Esophagus muscularis mucosa (tissue), 4 donors: ENCODE measurements around the gene LBX1. TPM values are rescaled to one million over a fixed set of nuclear protein-coding genes. Genes with fewer than 3 reads are reported as not detected.

ENCODE experiments used
- DNase-seq: peaks from one replicate; pipeline ENCODE4 v3.0.0-alpha.2; 2017; ENCODE audit errors: extremely low spot score
- H3K27ac ChIP-seq, 4 donors: fragments of 200-600 bp; sonication (generic); replicated peaks in 1 of 4; 1 replicate in 3 of 4; 2 replicates in 1 of 4; pipeline ENCODE4 v1.5.1; 2016 to 2019; ENCODE audit warnings: mild to moderate bottlenecking in 1 of 4
- H3K27me3 ChIP-seq, 4 donors: fragments of 200-600 bp; sonication (generic); one replicate each; pipeline versions ENCODE4 v1.5.1 to v1.6.0; 2016 to 2019
- H3K36me3 ChIP-seq, 4 donors: fragments of 200-600 bp; sonication (generic); one replicate each; pipeline ENCODE4 v1.5.1; 2016 to 2019
- H3K4me1 ChIP-seq, 4 donors: fragments of 200-600 bp; sonication (generic); one replicate each; pipeline ENCODE4 v1.5.1; 2016 to 2019
- H3K4me3 ChIP-seq, 4 donors: fragments of 200-600 bp; sonication (generic); 1 replicate in 2 of 4; 2 replicates in 2 of 4; pipeline ENCODE4 v1.5.1; 2016 to 2019; ENCODE audit warnings: mild to moderate bottlenecking in 4 of 4, moderate library complexity in 1 of 4
- H3K9me3 ChIP-seq, 4 donors: fragments of 200-600 bp; sonication (generic); 1 replicate in 3 of 4; 2 replicates in 1 of 4; pipeline ENCODE4 v1.5.1; 2016 to 2019
- CTCF ChIP-seq, 3 experiments: fragments of 200-600 bp in 2 of 3; fragments of 450-650 bp in 1 of 3; sonication (generic) in 2 of 3; IDR thresholded peaks; one replicate each; pipeline ENCODE4 v1.5.1; 2017 to 2019; ENCODE audit warnings: antibody characterized with exemption in 3 of 3, mild to moderate bottlenecking in 2 of 3, moderate library complexity in 1 of 3
- EP300 ChIP-seq: sonication (generic); formaldehyde crosslinking; IDR thresholded peaks from one replicate; pipeline ENCODE4 v1.6.1; 2017; ENCODE audit warnings: antibody characterized with exemption
- POLR2A ChIP-seq: fragments of 450-650 bp; IDR thresholded peaks from one replicate; pipeline ENCODE4 v1.6.1; 2017; ENCODE audit warnings: antibody characterized with exemption, moderate library complexity, mild to moderate bottlenecking, low read depth
- POLR2AphosphoS5 ChIP-seq, 2 donors: sonication (generic); formaldehyde crosslinking; IDR thresholded peaks; one replicate each; pipeline ENCODE4 v1.6.1; 2017; ENCODE audit warnings: antibody characterized with exemption in 2 of 2
- WGBS: methylation state at CpG from one replicate; pipeline ENCODE4 v1.1.5; 2018; 5-methylcytosine and 5-hydroxymethylcytosine counted together
- intact Hi-C: fragments of 100-400 bp; cut with DNase I; formaldehyde crosslinking; loops from one replicate; pipeline ENCODE4 v1.15.1; 2023
- total RNA-seq, 4 donors: library from RNA; depleted of rRNA; stranded (reverse); fragments of >200 nt; gene quantifications; one replicate each; pipeline versions ENCODE4 v1.1.0 to v1.2.1, GENCODE V29; 2016

The LBX1 gene
- total RNA-seq, 4 donors from 2014 or later = not detected

DNA sequence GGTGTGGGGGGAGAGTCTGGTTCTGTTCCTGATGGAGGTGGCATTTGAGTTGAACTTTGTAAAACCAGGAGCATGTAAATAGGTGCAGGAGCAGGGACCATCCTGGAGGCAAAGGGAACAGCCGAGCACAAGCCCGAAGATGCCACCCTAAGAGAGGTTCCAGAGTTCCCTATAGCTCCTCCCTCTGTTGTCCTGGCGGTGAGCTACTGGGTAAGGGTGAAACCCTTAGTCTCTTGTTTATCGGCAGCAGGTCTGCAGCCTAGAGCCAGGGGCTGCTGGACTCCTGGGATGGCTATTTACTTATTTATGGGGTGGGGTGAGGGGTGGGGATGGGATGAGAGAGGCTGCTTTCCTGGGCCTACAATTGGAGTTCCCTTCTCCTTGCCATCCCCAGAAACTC, 6.5 kb upstream of the LBX1 start:
- H3K4me3 ChIP-seq = no peak overlapping the region
- WGBS = 28% methylated on average over 4 of the region's 4 CpGs
- H3K4me1 ChIP-seq = peaks cover 7 to 19% (median 17%) of the 10 kb centered on the region in 4 donors
- TF ChIP-seq EP300 = no peak
- no peak for TF ChIP-seq POLR2AphosphoS5 (IDR thresholded peaks at IDR 0.05)
- TF ChIP-seq POLR2A = no peak
- no peak for TF ChIP-seq CTCF (IDR thresholded peaks at IDR 0.05)
- no peak for DNase-seq
- no peaks in the 10 kb centered on the region for H3K36me3 ChIP-seq
- peaks cover 8 to 97% (median 80%) of the 10 kb centered on the region in 4 donors for H3K27me3 ChIP-seq
- no peak overlapping the region for H3K27ac ChIP-seq
- intact Hi-C loops = no loop called here
- peaks cover 0 to 10% (median 0%) of the 10 kb centered on the region in 4 donors for H3K9me3 ChIP-seq

GRCh38 chr10:101234333-101234732, 5.1 kb upstream of the LBX1 start:
- peaks cover 17 to 32% (median 29%) of the 10 kb centered on the region in 4 donors for H3K4me1 ChIP-seq
- peaks cover 18 to 100% (median 91%) of the 10 kb centered on the region in 4 donors for H3K27me3 ChIP-seq
- no peak for DNase-seq
- TF ChIP-seq CTCF (IDR thresholded peaks at IDR 0.05) (no peak), EP300 (no peak)
- H3K27ac ChIP-seq = no peak overlapping the region
- H3K4me3 ChIP-seq = no peak overlapping the region
- intact Hi-C loops = no loop called here
- WGBS = 40% methylated on average over 1 of the region's 1 CpG
- peaks cover 0 to 10% (median 0%) of the 10 kb centered on the region in 4 donors for H3K9me3 ChIP-seq
- H3K36me3 ChIP-seq = no peaks in the 10 kb centered on the region

- H3K27me3 ChIP-seq = peaks cover 18 to 100% (median 91%) of the 10 kb centered on the region in 4 donors
- H3K9me3 ChIP-seq = peaks cover 0 to 10% (median 0%) of the 10 kb centered on the region in 4 donors
- H3K36me3 ChIP-seq = no peaks in the 10 kb centered on the region
- H3K4me1 ChIP-seq = peaks cover 22 to 36% (median 34%) of the 10 kb centered on the region in 4 donors
- TF ChIP-seq POLR2AphosphoS5 (IDR thresholded peaks at IDR 0.05) (no peak), CTCF (IDR thresholded peaks at IDR 0.05) (no peak), EP300 (no peak), POLR2A (no peak)
- intact Hi-C loops = no loop called here
- H3K4me3 ChIP-seq = no peak overlapping the region
- no peak overlapping the region for H3K27ac ChIP-seq
- DNase-seq = no peak
- WGBS = 24% methylated on average over 3 of the region's 3 CpGs
These were observed 4.6 kb upstream of the LBX1 start for GRCh38 chr10:101233863-101234262.

DNA sequence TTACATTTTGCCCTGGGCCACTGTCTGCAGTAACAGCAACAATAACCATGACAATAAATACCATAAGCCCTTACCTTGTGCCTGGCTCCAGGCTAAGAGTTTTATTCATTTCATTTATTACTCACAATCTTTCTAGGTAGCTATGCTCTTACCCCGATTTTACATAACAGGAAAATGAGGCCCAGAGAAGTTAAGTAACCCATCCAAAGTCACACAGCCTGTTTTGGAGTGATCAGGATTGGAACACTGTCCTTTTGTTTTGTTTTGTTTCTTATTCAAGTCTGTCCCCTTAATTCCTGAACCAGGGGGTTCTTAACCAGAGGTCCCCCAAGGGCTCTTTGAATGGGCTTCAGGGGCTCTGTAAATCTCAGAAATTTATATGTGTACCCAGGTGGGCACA, 4.2 kb upstream of the LBX1 start:
- Histone ChIP-seq H3K4me3 (no peak overlapping the region), H3K9me3 (peaks cover 0 to 10% (median 0%) of the 10 kb centered on the region in 4 donors), H3K36me3 (no peaks in the 10 kb centered on the region), H3K27me3 (peaks cover 18 to 100% (median 90%) of the 10 kb centered on the region in 4 donors), H3K27ac (no peak overlapping the region), H3K4me1 (peaks cover 25 to 40% (median 38%) of the 10 kb centered on the region in 4 donors)
- intact Hi-C loops = no loop called here
- WGBS = 50% methylated on average over 1 of the region's 1 CpG
- no peak for DNase-seq
- TF ChIP-seq CTCF (IDR thresholded peaks at IDR 0.05) = no peak
- TF ChIP-seq POLR2A = no peak
